Adipocyte (in vitro differentiated cells): ENCODE data around the gene TBL3.
A peak's percentile ranks its signal among the peaks of the same experiment; 100 is the strongest.

Source experiments
- DNase-seq: peaks from one replicate; pipeline ENCODE4 v3.0.0-alpha.2; 2015; ENCODE audit warnings: low read depth
- H3K27me3 ChIP-seq: replicated peaks from 2 replicates; pipeline ENCODE4 v1.7.0; 2013; ENCODE audit warnings: mild to moderate bottlenecking, low read length, moderate library complexity; ENCODE audit not compliant: control insufficient read depth, insufficient read depth
- H3K36me3 ChIP-seq: 2 replicates; pipeline ENCODE4 v1.7.0; 2013; ENCODE audit warnings: low read length, mild to moderate bottlenecking, moderate library complexity; ENCODE audit not compliant: control insufficient read depth, insufficient read depth, severe bottlenecking
- H3K4me1 ChIP-seq: 2 replicates; pipeline ENCODE4 v1.7.0; 2013; ENCODE audit warnings: mild to moderate bottlenecking, low read length, moderate library complexity; ENCODE audit not compliant: control insufficient read depth, insufficient read depth
- H3K4me3 ChIP-seq: 2 replicates; pipeline ENCODE4 v1.7.0; 2013; ENCODE audit warnings: mild to moderate bottlenecking, low read length, moderate library complexity
- H3K9ac ChIP-seq: 2 replicates; pipeline ENCODE4 v1.7.0; 2013; ENCODE audit warnings: mild to moderate bottlenecking, low read length, moderate library complexity
- H3K9me3 ChIP-seq: 2 replicates; pipeline ENCODE4 v1.7.0; 2013; ENCODE audit warnings: mild to moderate bottlenecking, low read length, moderate library complexity; ENCODE audit not compliant: control insufficient read depth

The TBL3 gene

DNA sequence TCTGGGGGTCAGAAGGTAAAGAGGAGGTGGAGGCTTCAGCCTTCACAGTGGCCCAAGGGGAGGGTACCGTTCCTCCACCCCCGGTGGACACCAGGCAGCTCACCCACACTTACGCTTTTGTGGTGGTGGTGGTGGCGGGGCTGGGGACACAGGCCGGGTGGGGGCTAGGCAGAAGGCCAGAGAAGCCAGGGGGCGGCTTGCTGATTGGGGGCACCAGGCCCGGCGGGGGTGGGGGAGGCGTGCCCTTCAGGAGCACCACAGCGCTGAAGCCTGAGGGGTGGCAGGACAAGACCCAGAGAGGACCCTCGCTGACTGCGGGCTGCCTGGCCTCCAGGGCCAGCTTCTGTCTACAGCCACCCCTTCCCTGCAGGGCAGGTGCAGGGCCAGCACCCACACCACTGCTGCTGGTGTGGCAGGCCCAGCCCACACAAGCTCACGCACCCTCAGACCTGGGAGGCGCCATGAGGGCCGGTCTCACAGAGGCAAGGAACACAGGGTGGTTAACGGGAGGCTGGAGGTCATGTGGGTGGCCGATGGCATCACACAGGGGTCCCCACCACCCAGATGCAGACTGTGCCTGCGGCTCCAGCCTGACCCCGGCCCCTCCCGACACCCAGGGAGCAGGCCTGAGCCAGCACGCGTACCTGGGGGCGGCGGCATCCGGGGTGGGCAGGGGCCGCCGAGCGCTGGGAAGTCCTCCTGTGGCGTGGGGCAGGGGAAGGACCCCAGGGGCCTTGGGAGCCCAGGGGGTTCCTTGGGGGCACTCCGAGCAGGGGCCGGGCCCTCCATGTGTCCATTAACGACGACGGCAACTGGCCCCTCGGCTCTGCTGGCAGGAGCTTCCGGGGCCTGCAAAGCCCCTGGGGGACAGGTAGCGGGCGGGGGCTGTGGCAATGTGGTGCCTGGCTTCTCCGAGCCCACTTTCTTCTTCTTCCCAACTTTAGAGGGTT lies 27.3 kb downstream of the TBL3 start:
- peaks cover 58% of the 10 kb centered on the region for H3K36me3 ChIP-seq
- no peak overlapping the region for H3K4me3 ChIP-seq
- no peaks in the 10 kb centered on the region for H3K9me3 ChIP-seq
- no peak overlapping the region for H3K9ac ChIP-seq
- no peaks in the 10 kb centered on the region for H3K27me3 ChIP-seq
- no peak for DNase-seq
- H3K4me1 ChIP-seq = peaks cover 29% of the 10 kb centered on the region

DNA sequence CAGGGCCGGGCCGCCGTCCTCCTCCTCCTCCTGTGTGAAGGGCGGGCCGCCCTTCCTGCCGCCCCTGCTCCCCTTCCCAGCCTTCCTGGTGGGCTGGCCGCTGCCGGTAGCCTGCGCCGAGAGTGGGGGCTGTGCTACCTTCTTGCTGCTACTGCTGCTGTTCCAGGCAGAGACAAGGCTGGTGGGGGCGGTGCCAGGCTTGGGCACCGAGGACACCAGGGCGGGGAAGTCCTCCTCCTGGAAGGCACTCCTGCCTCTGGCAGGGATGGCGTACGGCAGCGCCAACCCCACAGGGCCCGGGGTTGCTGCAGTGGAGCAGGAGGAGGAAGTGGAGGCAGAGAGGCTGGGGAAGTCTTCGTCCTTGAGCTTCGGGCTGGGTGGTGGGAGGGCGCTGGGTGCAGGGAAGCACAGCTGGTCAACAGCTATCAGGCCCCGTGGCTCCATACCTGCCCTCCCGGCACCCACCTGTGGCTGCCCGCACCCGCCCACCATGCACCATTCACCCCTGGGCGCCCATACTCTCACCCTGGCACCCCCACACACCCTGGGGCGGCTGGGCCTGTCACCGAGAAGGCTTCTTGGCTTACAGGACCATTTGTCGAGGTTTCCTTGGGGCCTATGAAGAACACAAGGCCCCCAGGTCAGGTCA lies 28.1 kb downstream of the TBL3 start:
- no peaks in the 10 kb centered on the region for H3K9me3 ChIP-seq
- no peak for DNase-seq

DNA sequence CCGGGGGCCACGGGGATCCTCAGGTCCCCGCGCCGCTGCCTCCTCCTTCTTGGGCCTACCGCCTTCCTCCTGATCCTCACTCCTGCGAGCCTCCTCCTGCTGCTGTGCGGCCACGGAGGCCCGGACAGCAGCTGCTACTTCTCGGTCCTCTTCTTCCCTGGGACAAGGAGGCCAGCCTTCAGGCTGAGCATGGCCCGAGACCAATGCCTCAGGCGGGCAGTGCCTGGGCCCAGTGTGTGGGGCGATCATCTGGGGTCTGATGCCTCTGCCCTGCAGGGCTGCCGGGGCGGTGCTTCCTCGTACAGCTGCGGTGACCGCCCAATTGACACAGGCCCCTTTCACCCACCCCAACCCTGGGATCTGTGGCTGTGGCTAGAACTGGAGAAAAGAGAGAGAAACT lies 29.2 kb downstream of the TBL3 start:
- Histone ChIP-seq H3K4me3 (no peak overlapping the region), H3K9me3 (no peaks in the 10 kb centered on the region), H3K9ac (no peak overlapping the region), H3K4me1 (peaks cover 45% of the 10 kb centered on the region), H3K27me3 (no peaks in the 10 kb centered on the region), H3K36me3 (peaks cover 52% of the 10 kb centered on the region)
- DNase-seq = no peak

More for the DNA sequence above, 28.1 kb downstream of the TBL3 start:
- H3K27me3 ChIP-seq = no peaks in the 10 kb centered on the region
- no peak overlapping the region for H3K4me3 ChIP-seq
- no peak overlapping the region for H3K9ac ChIP-seq
- peaks cover 35% of the 10 kb centered on the region for H3K4me1 ChIP-seq
- H3K36me3 ChIP-seq = peaks cover 58% of the 10 kb centered on the region

DNA sequence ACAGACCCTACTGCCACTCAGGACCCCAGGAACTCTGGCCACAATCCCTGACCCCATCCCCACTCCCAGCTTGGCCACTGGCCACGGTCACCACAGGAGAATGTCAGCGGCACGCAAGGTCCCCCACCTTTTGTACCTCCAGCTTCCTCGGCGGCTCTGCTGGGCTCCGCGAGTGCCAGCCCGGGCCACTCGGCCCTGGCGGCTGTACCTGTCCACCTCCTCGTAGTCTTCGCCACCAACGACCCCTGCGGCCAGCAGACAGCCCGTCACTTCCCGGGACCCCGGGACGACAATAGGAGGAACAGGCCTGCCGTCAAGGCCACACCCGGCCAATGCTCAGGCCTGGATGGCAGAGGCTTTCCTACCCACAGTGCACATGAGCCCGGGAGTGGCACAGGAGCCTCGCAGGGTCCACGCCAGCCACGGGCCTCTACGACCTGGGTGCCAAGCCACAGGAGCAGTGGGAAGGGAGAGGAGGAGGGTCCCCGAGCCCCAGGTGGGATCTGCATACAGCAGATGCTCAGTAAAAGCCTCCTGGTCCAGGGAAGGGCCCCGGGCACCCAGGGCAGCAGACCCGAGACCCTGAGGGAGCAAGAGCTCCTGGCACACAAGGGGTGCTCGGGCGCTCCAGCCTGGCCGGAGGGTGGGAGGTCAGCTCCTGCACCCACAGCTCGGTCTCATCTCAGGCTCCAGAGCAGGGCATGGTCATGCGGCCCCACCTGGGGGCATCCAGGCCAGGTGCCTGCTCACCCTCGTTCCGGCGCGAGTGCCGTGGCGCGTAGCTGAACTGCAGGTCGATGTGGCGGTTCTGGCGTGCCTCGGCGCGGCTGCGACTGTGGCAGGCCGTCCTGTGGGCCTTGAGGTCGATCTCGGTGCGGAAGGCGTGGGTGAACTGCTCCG lies 29.9 kb downstream of the TBL3 start:
- no peak overlapping the region for H3K4me3 ChIP-seq
- peaks cover 52% of the 10 kb centered on the region for H3K36me3 ChIP-seq
- DNase-seq = no peak
- no peaks in the 10 kb centered on the region for H3K9me3 ChIP-seq
- H3K27me3 ChIP-seq = no peaks in the 10 kb centered on the region
- H3K9ac ChIP-seq = no peak overlapping the region
- peaks cover 47% of the 10 kb centered on the region for H3K4me1 ChIP-seq

DNA sequence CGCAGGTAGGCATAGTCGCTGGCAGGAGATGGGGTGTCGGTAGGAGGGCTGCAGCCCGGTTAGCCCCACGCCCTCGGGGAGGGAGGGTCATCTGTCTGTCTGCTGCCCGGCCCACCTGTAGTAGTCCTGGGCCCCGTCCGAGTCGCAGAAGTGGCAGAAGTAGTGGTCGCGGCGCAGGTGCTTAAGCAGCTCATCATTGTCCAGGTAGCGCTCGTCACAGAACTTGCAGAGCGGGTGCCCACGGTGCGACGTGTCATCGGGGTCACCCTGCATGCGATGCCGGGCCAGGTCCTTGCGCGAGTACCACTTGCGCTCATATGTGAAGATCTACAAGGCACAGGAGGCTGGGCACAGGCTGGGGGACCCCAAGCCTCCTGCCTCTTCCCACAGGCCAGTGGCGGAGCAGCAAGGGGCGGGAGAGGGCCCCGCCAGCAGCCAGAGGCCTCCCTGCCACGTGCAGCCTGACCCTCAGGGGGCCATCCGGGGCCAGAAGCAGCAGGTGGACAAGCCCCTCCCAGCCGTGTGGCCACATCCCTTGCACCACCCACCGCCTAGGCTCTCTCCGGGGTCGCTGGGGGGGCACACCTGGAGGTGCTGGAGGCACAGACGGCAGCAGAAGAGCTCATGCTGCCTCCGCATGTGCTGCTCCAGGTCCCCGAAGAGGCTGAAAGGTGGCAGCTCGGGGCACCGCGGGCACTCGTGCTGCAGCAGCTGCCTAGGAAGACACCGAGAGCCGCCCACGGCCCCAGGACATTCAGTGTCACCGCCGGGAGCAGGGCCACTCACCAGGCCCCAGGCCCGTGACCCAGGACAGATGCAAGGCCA lies 30.8 kb downstream of the TBL3 start:
- Histone ChIP-seq H3K4me1 (peaks cover 47% of the 10 kb centered on the region), H3K9me3 (no peaks in the 10 kb centered on the region), H3K36me3 (peaks cover 52% of the 10 kb centered on the region), H3K4me3 (no peak overlapping the region), H3K9ac (no peak overlapping the region), H3K27me3 (no peaks in the 10 kb centered on the region)
- DNase-seq = no peak

DNA sequence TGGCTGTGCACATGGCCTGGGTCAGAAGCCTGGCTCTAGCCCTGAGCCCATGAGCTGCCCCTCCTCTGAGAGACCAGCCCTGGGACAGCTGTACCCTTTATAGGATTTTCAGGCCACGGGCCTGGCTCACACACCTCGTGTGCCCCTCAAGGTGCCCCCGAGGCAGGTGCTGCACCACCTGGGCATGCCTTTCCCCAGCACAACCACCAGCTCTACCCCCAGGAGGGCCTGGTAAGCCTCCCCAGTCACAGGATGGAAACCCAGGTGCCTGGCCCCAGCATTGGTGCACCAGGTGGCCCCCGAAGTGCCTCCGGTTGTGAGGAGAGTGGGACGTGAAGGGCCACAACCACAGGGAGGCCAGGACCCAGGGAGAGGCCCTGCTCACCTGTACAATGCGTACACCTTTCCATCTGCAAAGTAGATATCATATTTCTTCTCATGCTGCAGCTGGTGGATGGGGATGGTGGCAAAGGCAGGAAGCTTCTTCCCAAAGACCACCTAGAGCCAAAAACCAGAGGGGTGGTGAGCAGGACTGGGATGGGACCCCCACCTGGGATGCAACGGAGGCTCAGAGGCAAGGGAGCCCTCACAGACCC lies 31.5 kb downstream of the TBL3 start:
- H3K9me3 ChIP-seq = no peaks in the 10 kb centered on the region
- H3K36me3 ChIP-seq = peaks cover 47% of the 10 kb centered on the region
- H3K9ac ChIP-seq = peak overlapping the region; percentile 37
- no peak for DNase-seq
- no peaks in the 10 kb centered on the region for H3K27me3 ChIP-seq
- H3K4me3 ChIP-seq = no peak overlapping the region
- peaks cover 47% of the 10 kb centered on the region for H3K4me1 ChIP-seq

DNA sequence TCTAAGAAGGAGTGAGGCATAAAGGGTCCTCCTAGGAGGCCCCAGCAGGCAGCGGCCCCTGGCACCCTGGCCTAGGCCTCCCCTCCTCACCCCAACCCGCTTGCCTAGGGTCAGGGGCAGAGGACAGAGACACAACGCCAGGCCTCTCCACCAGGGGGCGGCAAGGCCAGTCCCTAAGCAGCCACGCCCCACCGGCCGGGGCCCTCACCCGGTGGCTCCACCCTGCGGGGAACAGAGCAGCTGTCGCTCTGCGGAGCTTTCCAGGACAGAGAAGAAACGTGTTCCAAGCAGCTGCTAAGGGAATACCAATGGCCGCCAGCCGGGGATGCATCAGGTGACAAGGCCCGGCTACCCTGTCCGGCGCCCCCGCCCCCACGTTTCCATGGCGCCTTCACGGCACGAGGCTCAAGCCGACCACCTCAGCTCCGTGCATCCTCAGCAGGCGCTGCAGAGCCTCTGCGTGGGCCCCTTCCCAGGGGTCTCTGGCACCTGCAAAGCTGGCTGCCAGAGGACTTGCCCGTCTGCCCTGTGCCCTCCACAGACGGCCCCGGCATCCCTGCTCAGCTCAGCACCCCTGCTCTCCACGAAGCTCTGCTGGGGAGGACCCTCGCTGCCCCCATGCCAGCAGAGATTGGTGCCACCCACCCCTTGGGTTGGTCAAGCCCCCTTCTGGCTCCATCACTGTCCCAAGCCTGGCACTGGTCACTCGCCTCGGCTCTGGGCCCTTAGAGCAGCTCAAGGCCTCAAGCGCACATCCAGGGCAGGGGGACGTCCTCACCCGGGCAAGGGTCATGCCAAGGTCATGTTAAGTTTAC lies 32.2 kb downstream of the TBL3 start:
- Histone ChIP-seq H3K4me3 (no peak overlapping the region), H3K27me3 (no peaks in the 10 kb centered on the region), H3K36me3 (peaks cover 46% of the 10 kb centered on the region), H3K9me3 (no peaks in the 10 kb centered on the region), H3K4me1 (peaks cover 49% of the 10 kb centered on the region), H3K9ac (peak overlapping the region; percentile 37)
- DNase-seq = peak; percentile 95

DNA sequence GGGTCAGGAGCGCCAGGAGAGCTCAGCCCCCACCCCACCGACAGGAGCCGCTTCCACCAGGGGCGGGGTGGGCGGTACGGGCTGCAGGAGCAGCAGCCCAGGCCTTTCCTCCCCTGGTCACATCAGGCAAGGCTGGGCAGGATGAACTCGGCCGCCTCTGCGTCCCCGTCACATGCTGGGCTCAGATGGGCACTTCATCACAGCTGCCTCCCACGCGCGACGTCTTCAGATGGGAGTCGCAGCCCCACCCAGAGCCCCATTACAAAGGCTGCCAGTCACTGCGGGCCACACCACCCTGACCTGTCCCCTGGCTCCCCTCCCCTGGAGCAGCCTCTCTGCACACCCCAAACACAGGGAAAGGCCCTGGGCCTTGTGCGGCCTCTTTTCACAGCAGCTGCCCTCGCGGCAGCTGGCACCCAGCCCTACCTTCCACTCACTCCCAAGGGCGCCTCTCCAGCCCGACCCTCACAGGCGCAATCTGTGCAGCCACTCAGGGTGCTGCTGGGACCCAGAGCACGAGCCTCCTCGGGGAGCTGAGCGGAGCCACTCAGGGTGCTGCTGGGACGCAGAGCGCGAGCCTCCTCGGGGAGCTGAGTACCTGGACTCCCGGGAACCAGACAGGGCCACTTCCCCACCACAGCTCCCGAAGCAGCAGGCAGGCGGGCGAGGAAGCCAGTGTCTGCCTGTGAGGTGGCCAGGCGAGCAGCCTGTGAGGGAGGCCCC lies 33.1 kb downstream of the TBL3 start:
- Histone ChIP-seq H3K4me3 (no peak overlapping the region), H3K27me3 (no peaks in the 10 kb centered on the region), H3K4me1 (peaks cover 49% of the 10 kb centered on the region), H3K36me3 (peaks cover 37% of the 10 kb centered on the region), H3K9me3 (no peaks in the 10 kb centered on the region), H3K9ac (peak overlapping the region; percentile 61)
- DNase-seq = no peak

DNA sequence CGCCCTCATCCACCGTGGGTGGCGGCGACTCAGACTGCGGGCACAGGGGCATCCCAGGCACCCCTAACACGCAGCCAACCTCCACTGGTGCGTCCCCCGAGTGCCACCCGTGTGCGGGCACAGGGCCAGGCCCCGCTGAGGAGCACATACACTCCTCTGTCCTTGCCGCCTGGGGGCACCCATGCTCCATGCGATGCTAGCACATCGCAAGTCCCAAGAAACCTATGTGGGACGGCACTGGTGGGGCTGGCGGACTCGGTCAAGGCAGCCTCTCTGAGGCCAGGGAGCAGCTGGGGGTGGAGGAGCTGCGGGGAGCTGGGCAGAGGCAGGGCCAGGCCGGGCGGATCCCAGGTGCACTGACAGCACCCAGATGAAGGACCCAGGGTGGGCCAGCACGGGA lies 33.8 kb downstream of the TBL3 start:
- Histone ChIP-seq H3K9ac (peak overlapping the region; percentile 61), H3K36me3 (peaks cover 30% of the 10 kb centered on the region), H3K4me3 (no peak overlapping the region), H3K9me3 (no peaks in the 10 kb centered on the region), H3K4me1 (peaks cover 55% of the 10 kb centered on the region), H3K27me3 (no peaks in the 10 kb centered on the region)
- no peak for DNase-seq
